Measurements from ENCODE around the gene C15orf61. TPM values are rescaled to one million over a fixed set of nuclear protein-coding genes. Genes with fewer than 3 reads are reported as not detected.

C15orf61 gene
- total and polyA plus RNA-seq, 2 of the 13 experiments (the other 11 are each of a cell fraction or from before 2014, with no cell fraction given): 2.1 to 6.6 TPM

- no TSS peak for BruUV-seq (replicated peaks)
- Histone ChIP-seq H3K27ac (ENCODE audit: extremely low read length, insufficient read depth, low read length) (no peak overlapping the region), H3K9me3 (ENCODE audit: low read length) (no peaks in the 10 kb centered on the region), H3K4me2 (ENCODE audit: low read depth, low read length) (no peak overlapping the region), H4K20me1 (ENCODE audit: insufficient read depth, low read length) (no peaks in the 10 kb centered on the region), H2AFZ (ENCODE audit: low read length) (no peak overlapping the region), H3K36me3 (replicated peaks in 1 of 2; ENCODE audit: control insufficient read depth in 1 of 2, insufficient read depth in 2 of 2, low read length in 2 of 2) (peaks cover 2 to 23% of the 10 kb centered on the region in 2 experiments; a peak in 2 of 5 replicates), H3K4me1 (ENCODE audit: insufficient read depth, low read length) (0 out of 2 replicates have a peak, but pooled peaks cover 5% of the 10 kb centered on the region), H3K9ac (ENCODE audit: insufficient read depth, low read depth, low read length) (no peak overlapping the region), H3K79me2 (ENCODE audit: insufficient read depth, low read length) (no peaks in the 10 kb centered on the region), H3K4me3 (replicated peaks in 1 of 3; ENCODE audit: insufficient read depth in 1 of 3, low read depth in 2 of 3, low read length in 3 of 3) (no peak overlapping the region), H3K27me3 (ENCODE audit: control insufficient read depth in 1 of 2, insufficient read depth in 2 of 2, low read length in 2 of 2) (no peaks in the 10 kb centered on the region)
- ChIA-PET POLR2A (no interaction called here), CTCF (ENCODE audit: low intra/inter-chr PET ratio, low total read pairs) (no interaction called here)
- intact Hi-C loops (cut with micrococcal nuclease; ENCODE audit: unreplicated experiment) (no loop called here), in situ Hi-C loops (cut with HindIII; ENCODE audit: extremely low pct_ligation_motif_present, low pct_unique_long_range_greater_than_20kb) (no loop called here)
- DNase-seq (ENCODE audit: low spot score): no peak
- no peak for ATAC-seq
- FAIRE-seq: no peak
- 96% methylated on average over 4 of the region's 4 CpGs for WGBS (ENCODE audit: low lambda C conversion rate)
- TF ChIP-seq PCBP2 (optimal IDR thresholded peaks at IDR 0.05; ENCODE audit: low read depth, low read length, poor library complexity, severe bottlenecking): no peak
- TF ChIP-seq HMGXB3 (CRISPR knock-in tag; IDR thresholded peaks at IDR 0.05; ENCODE audit: borderline replicate concordance): no peak
- TF ChIP-seq CENPBD1 (CRISPR knock-in tag; IDR thresholded peaks at IDR 0.05; ENCODE audit: borderline replicate concordance, low read depth): no peak
- TF ChIP-seq AHDC1 (CRISPR knock-in tag; IDR thresholded peaks at IDR 0.05; ENCODE audit: borderline replicate concordance): no peak
- TF ChIP-seq TEAD3 (CRISPR knock-in tag; optimal IDR thresholded peaks at IDR 0.05; ENCODE audit: borderline replicate concordance): no peak
- no peak for TF ChIP-seq MEF2D (CRISPR knock-in tag; IDR thresholded peaks at IDR 0.05)
- no peak for TF ChIP-seq AHR (CRISPR knock-in tag; IDR thresholded peaks at IDR 0.05)
These were observed 11.0 kb upstream of the C15orf61 start for GRCh38 chr15:67509918-67510317.
